ENCODE data around the gene SGMS2.

SGMS2 gene

GRCh38 chr4:107874024-107874423 is 49.3 kb downstream of the SGMS2 start:
- H3K36me3 ChIP-seq (ENCODE audit: insufficient read depth, low read depth, low read length): no peaks in the 10 kb centered on the region

GRCh38 chr4:107876099-107876498 is 51.4 kb downstream of the SGMS2 start:
- Histone ChIP-seq H3K9ac (ENCODE audit: low read depth, low read length) (no peak overlapping the region), H3K36me3 (ENCODE audit: insufficient read depth, low read depth, low read length) (no peaks in the 10 kb centered on the region), H3K27me3 (ENCODE audit: insufficient read depth, low read length) (no peaks in the 10 kb centered on the region), H3K4me1 (ENCODE audit: insufficient read depth, low read length) (no peaks in the 10 kb centered on the region), H3K27ac (ENCODE audit: low read length) (no peak overlapping the region), H3K9me3 (ENCODE audit: insufficient read depth, low read depth, low read length) (no peaks in the 10 kb centered on the region), H3K4me3 (ENCODE audit: low read length) (no peak overlapping the region)

More at GRCh38 chr4:107874024-107874423, 49.3 kb downstream of the SGMS2 start:
- H3K4me1 ChIP-seq (ENCODE audit: insufficient read depth, low read length): no peaks in the 10 kb centered on the region
- no peaks in the 10 kb centered on the region for H3K27me3 ChIP-seq (ENCODE audit: insufficient read depth, low read length)
- H3K27ac ChIP-seq (ENCODE audit: low read length): no peak overlapping the region
- H3K9ac ChIP-seq (ENCODE audit: low read depth, low read length): no peak overlapping the region
- no peaks in the 10 kb centered on the region for H3K9me3 ChIP-seq (ENCODE audit: insufficient read depth, low read depth, low read length)
- no peak overlapping the region for H3K4me3 ChIP-seq (ENCODE audit: low read length)

- no peak overlapping the region for H3K9ac ChIP-seq (ENCODE audit: low read depth, low read length)
- no peak overlapping the region for H3K27ac ChIP-seq (ENCODE audit: low read length)
Observed at GRCh38 chr4:107877361-107877760, 52.6 kb downstream of the SGMS2 start.

GRCh38 chr4:107885865-107886264 is 61.1 kb downstream of the SGMS2 start:
- peaks cover 48% of the 10 kb centered on the region for H3K9me3 ChIP-seq (ENCODE audit: insufficient read depth, low read depth, low read length)
- H3K4me3 ChIP-seq (ENCODE audit: low read length): no peak overlapping the region
- no peak overlapping the region for H3K9ac ChIP-seq (ENCODE audit: low read depth, low read length)
- H3K36me3 ChIP-seq (ENCODE audit: insufficient read depth, low read depth, low read length): peaks cover 13% of the 10 kb centered on the region; the same call in 1 of the 2 replicates
- H3K27ac ChIP-seq (ENCODE audit: low read length): no peak overlapping the region
- no peaks in the 10 kb centered on the region; the same call in 1 of the 2 replicates for H3K4me1 ChIP-seq (ENCODE audit: insufficient read depth, low read length)
- no peaks in the 10 kb centered on the region for H3K27me3 ChIP-seq (ENCODE audit: insufficient read depth, low read length)

More at GRCh38 chr4:107877361-107877760, 52.6 kb downstream of the SGMS2 start:
- no peaks in the 10 kb centered on the region for H3K27me3 ChIP-seq (ENCODE audit: insufficient read depth, low read length)
- no peaks in the 10 kb centered on the region for H3K9me3 ChIP-seq (ENCODE audit: insufficient read depth, low read depth, low read length)
- no peaks in the 10 kb centered on the region for H3K4me1 ChIP-seq (ENCODE audit: insufficient read depth, low read length)
- no peak overlapping the region for H3K4me3 ChIP-seq (ENCODE audit: low read length)
- no peaks in the 10 kb centered on the region for H3K36me3 ChIP-seq (ENCODE audit: insufficient read depth, low read depth, low read length)

GRCh38 chr4:107888237-107888636 is 63.5 kb downstream of the SGMS2 start:
- Histone ChIP-seq H3K9ac (ENCODE audit: low read depth, low read length) (no peak overlapping the region), H3K27me3 (ENCODE audit: insufficient read depth, low read length) (no peaks in the 10 kb centered on the region), H3K36me3 (ENCODE audit: insufficient read depth, low read depth, low read length) (peaks cover 13% of the 10 kb centered on the region; the same call in 1 of the 2 replicates), H3K4me3 (ENCODE audit: low read length) (no peak overlapping the region), H3K27ac (ENCODE audit: low read length) (no peak overlapping the region), H3K4me1 (ENCODE audit: insufficient read depth, low read length) (peaks cover 4% of the 10 kb centered on the region; the same call in 1 of the 2 replicates), H3K9me3 (ENCODE audit: insufficient read depth, low read depth, low read length) (peaks cover 55% of the 10 kb centered on the region)

- Histone ChIP-seq H3K27me3 (ENCODE audit: insufficient read depth, low read length) (no peaks in the 10 kb centered on the region), H3K9ac (ENCODE audit: low read depth, low read length) (peak overlapping the region; percentile 18; the same call in 1 of the 2 replicates), H3K36me3 (ENCODE audit: insufficient read depth, low read depth, low read length) (peaks cover 13% of the 10 kb centered on the region; the same call in 1 of the 2 replicates), H3K4me3 (ENCODE audit: low read length) (peak overlapping the region; percentile 8; the same call in 1 of the 2 replicates), H3K27ac (ENCODE audit: low read length) (peak overlapping the region; percentile 69), H3K9me3 (ENCODE audit: insufficient read depth, low read depth, low read length) (peaks cover 54% of the 10 kb centered on the region), H3K4me1 (ENCODE audit: insufficient read depth, low read length) (peaks cover 4% of the 10 kb centered on the region; the same call in 1 of the 2 replicates)
Observed at GRCh38 chr4:107890779-107891178, 66.0 kb downstream of the SGMS2 start.

- Histone ChIP-seq H3K9ac (ENCODE audit: low read depth, low read length) (no peak overlapping the region), H3K27me3 (ENCODE audit: insufficient read depth, low read length) (no peaks in the 10 kb centered on the region), H3K36me3 (ENCODE audit: insufficient read depth, low read depth, low read length) (peaks cover 13% of the 10 kb centered on the region; the same call in 1 of the 2 replicates), H3K4me1 (ENCODE audit: insufficient read depth, low read length) (peaks cover 4% of the 10 kb centered on the region; the same call in 1 of the 2 replicates), H3K4me3 (ENCODE audit: low read length) (no peak overlapping the region), H3K9me3 (ENCODE audit: insufficient read depth, low read depth, low read length) (peaks cover 49% of the 10 kb centered on the region), H3K27ac (ENCODE audit: low read length) (peak overlapping the region; percentile 69)
Observed at GRCh38 chr4:107891299-107891698, 66.6 kb downstream of the SGMS2 start.

- peaks cover 29% of the 10 kb centered on the region for H3K9me3 ChIP-seq (ENCODE audit: insufficient read depth, low read depth, low read length)
- peaks cover 13% of the 10 kb centered on the region; the same call in 1 of the 2 replicates for H3K36me3 ChIP-seq (ENCODE audit: insufficient read depth, low read depth, low read length)
- H3K27me3 ChIP-seq (ENCODE audit: insufficient read depth, low read length): no peaks in the 10 kb centered on the region
- H3K27ac ChIP-seq (ENCODE audit: low read length): no peak overlapping the region
- H3K4me3 ChIP-seq (ENCODE audit: low read length): no peak overlapping the region
- peaks cover 4% of the 10 kb centered on the region; the same call in 1 of the 2 replicates for H3K4me1 ChIP-seq (ENCODE audit: insufficient read depth, low read length)
- H3K9ac ChIP-seq (ENCODE audit: low read depth, low read length): no peak overlapping the region
Observed at GRCh38 chr4:107893171-107894137, 68.7 kb downstream of the SGMS2 start.

- H3K9ac ChIP-seq (ENCODE audit: low read depth, low read length): no peak overlapping the region
- no peak overlapping the region for H3K27ac ChIP-seq (ENCODE audit: low read length)
- H3K36me3 ChIP-seq (ENCODE audit: insufficient read depth, low read depth, low read length): peaks cover 10% of the 10 kb centered on the region; the same call in 1 of the 2 replicates
- peaks cover 24% of the 10 kb centered on the region for H3K9me3 ChIP-seq (ENCODE audit: insufficient read depth, low read depth, low read length)
- peaks cover 4% of the 10 kb centered on the region; the same call in 1 of the 2 replicates for H3K4me1 ChIP-seq (ENCODE audit: insufficient read depth, low read length)
- no peak overlapping the region for H3K4me3 ChIP-seq (ENCODE audit: low read length)
- H3K27me3 ChIP-seq (ENCODE audit: insufficient read depth, low read length): no peaks in the 10 kb centered on the region
Observed at GRCh38 chr4:107894138-107894603, 69.4 kb downstream of the SGMS2 start.

- Histone ChIP-seq H3K9me3 (ENCODE audit: insufficient read depth, low read depth, low read length) (peaks cover 4% of the 10 kb centered on the region; the same call in 1 of the 2 replicates), H3K4me3 (ENCODE audit: low read length) (no peak overlapping the region), H3K4me1 (ENCODE audit: insufficient read depth, low read length) (peaks cover 2% of the 10 kb centered on the region; the same call in 1 of the 2 replicates), H3K9ac (ENCODE audit: low read depth, low read length) (no peak overlapping the region), H3K27ac (ENCODE audit: low read length) (no peak overlapping the region), H3K27me3 (ENCODE audit: insufficient read depth, low read length) (no peaks in the 10 kb centered on the region), H3K36me3 (ENCODE audit: insufficient read depth, low read depth, low read length) (no peaks in the 10 kb centered on the region)
Observed at GRCh38 chr4:107896158-107896645, 71.5 kb downstream of the SGMS2 start.

GRCh38 chr4:107896646-107897045 is 71.9 kb downstream of the SGMS2 start:
- H3K4me1 ChIP-seq (ENCODE audit: insufficient read depth, low read length): no peaks in the 10 kb centered on the region
- H3K36me3 ChIP-seq (ENCODE audit: insufficient read depth, low read depth, low read length): no peaks in the 10 kb centered on the region
- H3K9me3 ChIP-seq (ENCODE audit: insufficient read depth, low read depth, low read length): no peaks in the 10 kb centered on the region; the same call in 1 of the 2 replicates
- no peak overlapping the region for H3K27ac ChIP-seq (ENCODE audit: low read length)
- H3K27me3 ChIP-seq (ENCODE audit: insufficient read depth, low read length): no peaks in the 10 kb centered on the region
- no peak overlapping the region for H3K4me3 ChIP-seq (ENCODE audit: low read length)
- no peak overlapping the region for H3K9ac ChIP-seq (ENCODE audit: low read depth, low read length)
